Right renal cortex interstitium (tissue), 3 donors: ENCODE results near the gene LIN7C. TPM values are rescaled to one million over a fixed set of nuclear protein-coding genes. Genes with fewer than 3 reads are reported as not detected.
"Not testable (repeated sequence)": the region's sequence is repeated elsewhere in the genome, so short reads cannot be mapped to it uniquely, and the experiment has no call there.

Experiments
- DNase-seq, 3 donors: peaks; one replicate each; pipeline ENCODE4 v3.0.0-alpha.2; 2013; ENCODE audit warnings: low read depth in 3 of 3, low spot score in 2 of 3
- polyA plus RNA-seq, 3 donors: library from polyadenylated mRNA; unstranded; fragments of 120-200 nt; gene quantifications; one replicate each; pipeline ENCODE4 v1.2.1, GENCODE V29; 2013; ENCODE audit not compliant: insufficient read length in 3 of 3

The LIN7C gene
- 10 to 100 TPM; 23.6 to 25.9 (median 25.3) TPM for polyA plus RNA-seq

GRCh38 chr11:27506200-27507182 lies at the start of gene LIN7C:
LIN7C (minus strand) TSS chr11:27506769; CDS start chr11:27506752, 17 bp downstream.
- peak; percentile 90 to 94 (median 93) for DNase-seq

- DNase-seq, result no peak
These were observed 48.7 kb upstream of the LIN7C start for GRCh38 chr11:27555264-27555663.

- DNase-seq, result no peak
These were observed 46.6 kb upstream of the LIN7C start for GRCh38 chr11:27553186-27553585.

- DNase-seq, result no peak
These were observed 45.8 kb upstream of the LIN7C start for GRCh38 chr11:27552341-27552740.

GRCh38 chr11:27551127-27551526 lies 44.6 kb upstream of the LIN7C start:
- no peak for DNase-seq

GRCh38 chr11:27545946-27546345 lies 39.4 kb upstream of the LIN7C start:
- DNase-seq, result no peak

GRCh38 chr11:27545035-27545434 lies 38.5 kb upstream of the LIN7C start:
- no peak for DNase-seq

GRCh38 chr11:27541790-27542189 lies 35.2 kb upstream of the LIN7C start:
- no peak for DNase-seq

- DNase-seq, result no peak
These were observed 33.5 kb upstream of the LIN7C start for GRCh38 chr11:27540051-27540450.

- no peak for DNase-seq
These were observed 28.5 kb upstream of the LIN7C start for GRCh38 chr11:27535103-27535502.

GRCh38 chr11:27532652-27533325 lies 26.2 kb upstream of the LIN7C start:
- no peak for DNase-seq

- DNase-seq, result no peak
These were observed 22.1 kb upstream of the LIN7C start for GRCh38 chr11:27528712-27529111.

GRCh38 chr11:27526535-27526934 lies 20.0 kb upstream of the LIN7C start:
- no peak for DNase-seq

GRCh38 chr11:27525824-27526516 lies 19.4 kb upstream of the LIN7C start:
- no peak for DNase-seq

- DNase-seq, result no peak
These were observed 17.6 kb upstream of the LIN7C start for GRCh38 chr11:27524155-27524554.

- DNase-seq, result no peak
These were observed 13.7 kb upstream of the LIN7C start for GRCh38 chr11:27520226-27520625.

- DNase-seq, result no peak
These were observed 11.9 kb upstream of the LIN7C start for GRCh38 chr11:27518518-27518917.

GRCh38 chr11:27517490-27517889 lies 10.9 kb upstream of the LIN7C start:
- DNase-seq, result not testable (repeated sequence)

- DNase-seq, result no peak
These were observed 8.0 kb upstream of the LIN7C start for GRCh38 chr11:27514558-27514957.

GRCh38 chr11:27514076-27514475 lies 7.5 kb upstream of the LIN7C start:
- no peak for DNase-seq

- DNase-seq, result no peak
These were observed 6.8 kb upstream of the LIN7C start for GRCh38 chr11:27513389-27513788.
